Left lobe of liver (tissue), 2 donors: ENCODE results near the gene NIPSNAP3A. TPM values are rescaled to one million over a fixed set of nuclear protein-coding genes. Genes with fewer than 3 reads are reported as not detected.
"Not testable (repeated sequence)": the region's sequence is repeated elsewhere in the genome, so short reads cannot be mapped to it uniquely, and the experiment has no call there.

Experiments
- ATAC-seq: fragments of 200-7000 bp; cut with Tn5 transposase; one replicate; pipeline ENCODE4 v1.9.1; 2020; ENCODE audit warnings: mild to moderate bottlenecking, moderate library complexity
- DNase-seq: peaks from one replicate; pipeline ENCODE4 v3.0.0-alpha.2; 2020; ENCODE audit warnings: low spot score
- total RNA-seq: library from RNA; stranded (reverse); gene quantifications from one replicate; pipeline ENCODE4 v1.2.1, GENCODE V29; 2021
- donor health status: DM: no; HTN: no; CAD: no; lungs with moderate emphysema.
- donor health status: DM: no; HTN: yes; CAD: no.

NIPSNAP3A gene
- total RNA-seq = 18.4 TPM

DNA sequence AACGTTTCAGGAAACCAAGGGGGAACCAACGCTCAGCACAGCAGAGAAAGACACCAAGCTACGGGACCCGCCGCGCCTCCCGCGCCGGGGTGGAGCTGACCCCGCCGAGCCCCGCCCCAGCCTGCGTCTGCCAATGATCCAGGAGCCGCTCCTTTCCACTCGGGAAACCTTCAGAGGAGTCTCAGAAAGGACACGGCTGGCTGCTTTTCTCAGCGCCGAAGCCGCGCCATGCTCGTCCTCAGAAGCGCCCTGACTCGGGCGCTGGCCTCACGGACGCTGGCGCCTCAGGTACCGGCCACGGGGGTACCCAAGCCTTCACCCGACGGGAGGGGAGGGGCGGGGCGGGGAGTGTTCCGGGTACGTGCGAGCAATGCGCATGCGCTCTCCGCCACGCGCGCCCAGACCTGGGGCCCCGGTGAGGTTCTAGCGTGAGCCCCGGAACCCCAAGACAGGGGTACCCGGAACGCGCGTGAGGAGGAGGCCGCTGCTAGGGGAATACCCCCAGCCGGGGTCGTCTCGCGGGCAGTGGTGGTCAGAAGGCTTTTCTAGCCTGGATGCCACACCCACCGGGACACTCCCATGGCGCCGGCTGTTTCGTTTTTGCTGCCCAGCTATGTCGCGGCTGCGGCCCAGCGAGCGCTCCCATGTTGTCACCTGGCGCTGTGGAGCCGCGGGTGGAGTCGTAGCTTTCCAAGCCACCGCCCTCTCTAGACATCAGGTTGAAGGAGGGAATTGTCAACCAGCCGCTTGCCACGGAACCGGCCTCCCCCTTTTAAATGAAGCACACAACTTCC, at the start of gene NIPSNAP3A:
TSS of gene NIPSNAP3A (plus strand) at position 119 of the 794 bp plus-strand sequence. CDS start at position 229, 110 bp downstream.
- peak; percentile 89 for ATAC-seq
- peak; percentile 92 for DNase-seq

DNA sequence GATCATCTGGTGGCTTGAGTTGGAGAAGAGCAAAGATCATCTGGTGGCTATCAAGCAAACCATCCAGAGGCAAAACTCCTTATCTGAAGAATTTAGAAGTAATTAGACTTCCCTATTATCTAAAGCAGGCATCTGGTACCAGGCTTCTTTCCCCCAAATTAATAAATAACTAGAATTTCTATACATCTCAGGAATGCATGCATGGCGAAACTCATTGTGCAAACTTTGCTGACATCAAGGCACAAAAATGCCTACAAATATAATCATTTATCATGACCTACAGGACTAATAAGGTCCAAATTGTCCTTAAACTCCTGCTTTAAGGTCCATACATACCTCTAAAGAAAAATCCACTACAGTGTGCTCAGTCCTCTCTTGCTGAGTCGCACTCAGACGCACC, 47.2 kb upstream of the NIPSNAP3A start:
- DNase-seq (no peak), ATAC-seq (no peak)

DNA sequence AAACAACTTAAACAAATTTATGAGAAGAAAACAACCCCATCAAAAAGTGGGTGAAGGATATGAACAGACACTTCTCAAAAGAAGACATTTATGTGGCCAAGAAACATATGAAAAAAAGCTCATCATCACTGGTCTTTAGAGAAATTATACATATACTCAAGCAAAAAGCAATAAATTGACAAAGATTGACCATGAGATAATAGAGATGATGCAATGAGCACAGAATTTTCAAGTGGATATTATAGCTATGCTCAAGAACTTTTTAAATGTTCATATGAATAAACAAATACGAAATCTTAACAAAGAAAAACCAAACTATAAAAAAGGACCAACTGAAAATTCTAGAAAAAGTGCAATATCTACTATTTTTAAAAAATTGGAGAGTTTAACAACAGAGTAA, 38.7 kb upstream of the NIPSNAP3A start:
- DNase-seq = not testable (repeated sequence)

DNA sequence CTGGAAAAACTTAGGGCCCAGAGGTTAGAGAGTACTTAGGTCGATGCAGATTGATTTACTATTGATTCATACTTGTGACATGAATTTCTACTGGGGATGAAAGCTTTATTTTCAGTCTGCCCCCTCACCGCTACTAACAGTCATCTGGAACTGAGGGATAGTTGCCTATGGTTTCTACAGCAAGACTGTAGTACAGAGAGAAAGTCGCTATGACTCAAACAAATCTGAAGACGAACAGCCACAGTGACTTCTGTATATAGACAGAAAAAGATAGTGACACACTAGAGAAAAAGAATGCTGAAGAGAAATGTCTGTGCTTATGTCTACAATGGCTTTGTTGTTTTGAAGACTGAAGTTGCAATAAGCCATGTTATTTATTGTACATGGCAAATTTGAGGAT, 35.9 kb upstream of the NIPSNAP3A start:
- DNase-seq = no peak
- ATAC-seq = no peak

More for the DNA sequence above, 38.7 kb upstream of the NIPSNAP3A start:
- not testable (repeated sequence) for ATAC-seq

DNA sequence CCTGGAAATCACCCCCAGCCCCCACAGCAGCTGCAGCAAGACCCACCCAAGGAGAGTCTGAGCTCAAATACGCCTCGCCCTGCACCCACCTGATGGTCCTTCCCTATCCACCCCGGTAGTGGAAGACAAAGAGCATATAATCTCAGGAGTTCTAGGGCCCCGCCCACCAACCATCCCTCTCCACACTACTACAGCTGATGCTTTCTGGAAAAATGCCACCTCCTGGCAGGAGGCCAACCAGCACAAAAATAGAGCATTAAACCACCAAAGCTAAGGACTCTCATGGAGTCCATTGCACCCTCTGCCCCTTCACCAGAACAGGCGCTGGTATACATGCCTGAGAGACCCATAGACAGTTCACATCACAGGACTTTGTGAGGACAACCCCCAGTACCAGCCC, 22.5 kb upstream of the NIPSNAP3A start:
- DNase-seq = no peak
- no peak for ATAC-seq

DNA sequence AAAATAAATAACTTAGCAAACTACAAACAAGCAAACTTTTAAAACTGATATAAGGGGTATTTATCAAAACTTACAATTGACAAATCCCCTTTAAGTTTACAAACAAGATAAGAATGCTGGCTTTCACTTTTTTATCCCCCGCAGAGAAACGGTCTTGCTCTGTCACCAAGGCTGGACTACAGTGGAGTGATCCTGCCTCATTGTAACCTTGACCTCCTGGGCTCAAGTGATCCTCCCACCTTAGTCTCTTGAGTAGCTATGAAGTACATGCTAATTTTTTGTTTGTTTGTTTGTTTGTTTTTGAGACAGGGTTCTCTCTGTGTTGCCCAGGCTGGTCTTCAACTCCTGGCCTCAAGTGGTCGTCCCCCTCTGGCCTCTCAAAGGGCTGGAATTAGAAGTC, 9.0 kb upstream of the NIPSNAP3A start:
- ATAC-seq (no peak), DNase-seq (no peak)

DNA sequence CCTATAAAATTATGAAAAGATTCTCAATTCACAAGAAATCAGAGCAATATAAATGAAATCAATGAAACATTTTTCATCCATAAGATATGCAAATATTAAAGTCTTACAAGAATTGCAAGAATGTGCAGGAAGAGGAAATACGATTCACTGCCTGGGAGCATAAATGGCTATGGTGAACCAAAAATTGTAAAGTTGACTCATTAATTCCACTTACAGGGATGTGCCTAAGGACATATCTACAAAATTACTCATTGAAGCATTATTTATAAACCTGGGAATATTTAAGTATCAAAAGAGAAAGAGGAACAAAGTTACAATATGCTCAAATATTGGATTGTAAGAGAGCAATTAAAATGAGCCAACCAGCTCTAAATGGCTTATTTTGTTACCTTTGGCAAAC, 6.9 kb upstream of the NIPSNAP3A start:
- DNase-seq (no peak), ATAC-seq (no peak)

DNA sequence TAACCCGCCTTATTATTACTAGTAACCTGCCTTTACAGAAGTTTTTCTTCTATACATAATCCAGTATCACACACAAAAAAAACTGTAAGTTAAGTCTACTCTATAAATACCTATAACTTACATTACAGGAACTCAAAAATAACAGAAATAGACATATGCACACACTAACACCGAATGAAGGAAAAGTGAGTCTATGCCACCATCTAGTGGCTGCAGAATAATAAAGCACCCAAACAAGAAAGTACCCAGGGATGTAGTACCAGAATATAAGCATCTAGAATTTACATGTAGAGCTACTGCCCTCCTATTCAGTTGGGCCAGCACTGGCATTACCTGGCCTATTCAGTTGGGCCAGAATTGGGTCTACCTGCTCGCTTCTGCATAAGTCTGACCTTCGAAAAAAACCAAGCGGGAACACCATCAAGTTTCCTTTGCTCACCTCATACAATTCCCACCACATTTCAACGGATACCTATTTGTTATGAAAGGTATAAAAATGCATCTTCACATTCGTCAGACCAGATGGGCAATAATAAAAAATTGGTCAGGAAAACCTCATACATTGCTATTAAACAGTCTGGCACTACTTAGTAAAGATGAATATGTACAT, 4.0 kb upstream of the NIPSNAP3A start:
- DNase-seq (no peak), ATAC-seq (peak; percentile 38)

DNA sequence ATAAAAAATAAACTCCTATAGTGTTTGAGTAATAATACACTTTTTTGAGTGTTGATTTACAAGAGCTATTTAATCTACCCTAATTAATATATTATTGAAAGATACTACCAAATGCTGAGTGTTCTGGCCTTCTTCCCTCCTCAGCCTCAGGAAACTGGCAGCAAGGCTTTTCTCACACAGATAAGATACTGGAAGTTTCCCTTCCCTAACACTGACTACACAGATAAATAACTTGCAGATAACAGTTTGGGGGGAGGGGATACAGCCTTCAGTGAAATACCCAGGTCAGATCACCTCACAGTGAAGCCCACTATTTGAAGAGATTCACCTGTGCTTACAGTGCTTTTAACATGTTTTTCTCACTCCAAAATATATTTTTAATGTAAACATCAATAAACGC, 1.6 kb upstream of the NIPSNAP3A start:
- no peak for DNase-seq
- ATAC-seq = no peak

DNA sequence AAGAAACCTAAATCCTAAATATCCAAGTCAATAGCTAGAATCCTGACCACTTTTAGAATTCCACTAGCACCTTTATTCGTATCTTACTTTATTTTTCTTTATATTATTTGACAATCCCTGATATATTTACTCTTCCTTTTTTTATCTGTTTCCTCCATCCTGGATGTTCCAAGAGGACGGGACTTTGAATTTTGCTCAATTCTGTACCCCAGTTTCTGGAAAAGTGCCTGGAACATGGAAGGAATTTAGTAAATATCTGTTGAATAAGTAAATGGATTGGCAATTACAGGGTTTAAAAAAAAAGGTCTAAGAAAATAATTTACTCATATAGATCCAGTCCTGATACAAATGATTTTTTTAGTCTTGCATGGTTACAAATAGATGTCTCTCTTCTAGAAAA, 1.2 kb upstream of the NIPSNAP3A start:
- peak; percentile 2 for ATAC-seq
- peak; percentile 56 for DNase-seq

DNA sequence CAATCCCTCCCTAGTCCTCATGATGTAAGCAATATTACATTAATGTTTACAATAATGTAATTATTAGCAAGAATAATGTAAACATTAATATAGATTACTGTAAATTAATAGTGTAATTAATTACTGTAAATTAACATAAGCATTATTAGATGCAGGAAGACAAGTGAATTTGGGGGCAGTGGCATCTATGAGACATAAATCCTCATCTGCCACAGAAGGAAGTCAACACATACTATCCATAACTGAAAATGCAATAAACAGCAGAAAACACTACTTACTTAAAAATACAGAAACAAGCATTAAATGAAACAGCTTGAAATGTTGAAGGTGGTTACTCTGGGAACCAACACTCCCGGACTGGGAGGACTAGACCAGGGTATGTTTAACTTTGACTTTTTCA, 685 bp upstream of the NIPSNAP3A start:
- DNase-seq (no peak), ATAC-seq (no peak)

DNA sequence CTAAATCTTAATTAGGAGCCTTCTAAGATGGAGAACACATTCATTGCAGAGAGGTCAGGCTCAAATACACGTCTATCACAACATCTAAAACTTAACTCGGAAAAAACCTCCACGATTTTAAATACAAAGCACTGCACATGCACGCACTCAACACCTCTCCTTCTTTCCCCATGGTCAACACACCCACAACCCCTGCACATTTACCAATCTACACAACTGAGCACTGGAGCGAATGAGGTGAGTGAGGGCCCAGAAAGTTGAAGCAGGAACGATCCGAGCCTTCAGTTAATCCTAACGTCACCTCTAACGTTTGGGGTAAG, 278 bp upstream of the NIPSNAP3A start:
- DNase-seq (no peak), ATAC-seq (peak; percentile 40)

DNA sequence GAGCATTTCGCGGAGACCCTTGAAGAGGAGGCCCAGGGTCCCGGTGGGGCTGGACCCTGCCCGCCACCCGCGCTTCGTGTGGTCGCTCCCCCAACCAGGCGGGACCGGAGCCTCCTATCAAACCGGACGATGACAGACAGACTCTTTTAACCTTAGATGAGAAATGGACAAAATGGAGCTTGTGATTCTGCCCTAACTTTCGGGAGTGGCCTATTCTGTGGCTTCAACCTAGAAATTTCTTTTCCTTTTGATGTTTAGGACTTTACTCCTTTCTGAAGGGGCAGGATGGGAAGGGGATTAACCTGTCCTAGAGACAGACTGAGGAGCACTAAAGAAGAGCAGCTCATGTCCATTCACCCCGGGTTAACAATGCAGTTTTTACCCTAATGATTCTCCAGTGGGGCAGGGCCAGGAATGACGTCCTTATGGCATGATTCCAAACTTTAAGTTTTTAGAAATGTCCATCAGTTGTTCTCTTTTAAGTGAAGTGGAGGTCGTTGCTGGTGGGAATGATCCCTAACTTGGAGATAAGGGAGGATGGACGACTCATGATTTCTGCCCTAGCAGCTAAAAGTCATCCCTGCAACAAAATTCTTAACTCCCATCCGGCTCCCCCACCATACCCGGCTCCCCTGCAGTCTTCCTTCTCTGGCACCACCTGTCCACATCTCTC, 1.0 kb downstream of the NIPSNAP3A start:
- ATAC-seq (no peak), DNase-seq (no peak)

DNA sequence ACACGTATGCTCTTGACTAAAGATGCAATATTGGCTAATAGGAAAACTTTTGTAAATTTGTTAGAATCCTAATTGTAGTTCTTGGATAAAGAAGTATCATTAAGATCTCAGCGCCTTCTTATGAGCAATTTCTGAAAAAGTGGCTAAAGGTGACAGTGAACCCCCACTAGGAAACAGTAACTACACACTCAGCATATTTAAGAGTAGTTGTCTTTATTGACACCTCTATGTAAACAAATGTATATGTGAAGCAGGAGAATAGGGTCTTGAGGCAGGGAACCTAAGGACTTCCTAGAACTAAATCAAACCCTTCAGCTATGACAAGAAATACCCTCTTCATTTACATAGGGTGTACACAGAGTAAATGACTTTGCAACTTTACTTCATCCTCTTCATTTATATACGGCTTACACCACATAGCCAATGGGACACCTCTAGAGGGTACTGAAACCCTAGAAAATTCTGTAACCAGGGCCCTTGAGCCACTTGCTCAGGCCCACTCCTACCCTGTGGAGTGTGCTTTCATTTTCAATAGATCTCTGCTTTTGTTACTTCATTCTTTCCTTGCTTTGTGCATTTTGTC, 2.8 kb downstream of the NIPSNAP3A start:
- DNase-seq = no peak
- ATAC-seq = no peak

DNA sequence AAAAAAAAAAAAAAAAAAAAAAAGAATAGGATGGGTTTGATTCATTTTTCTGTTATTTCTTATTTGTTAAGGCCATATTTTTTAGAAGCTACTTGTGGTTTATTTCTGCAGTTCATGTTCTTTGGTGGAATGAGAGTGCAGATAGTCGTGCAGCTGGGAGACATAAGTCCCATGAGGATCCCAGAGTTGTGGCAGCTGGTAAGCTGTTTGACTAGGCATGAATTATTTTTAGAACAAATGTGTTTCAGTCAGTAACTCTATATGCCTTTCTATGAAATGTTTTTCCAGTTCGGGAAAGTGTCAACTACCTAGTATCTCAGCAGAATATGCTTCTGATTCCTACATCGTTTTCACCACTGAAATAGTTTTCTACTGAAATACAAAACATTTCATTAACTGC, 11.5 kb downstream of the NIPSNAP3A start:
- DNase-seq (no peak), ATAC-seq (no peak)

DNA sequence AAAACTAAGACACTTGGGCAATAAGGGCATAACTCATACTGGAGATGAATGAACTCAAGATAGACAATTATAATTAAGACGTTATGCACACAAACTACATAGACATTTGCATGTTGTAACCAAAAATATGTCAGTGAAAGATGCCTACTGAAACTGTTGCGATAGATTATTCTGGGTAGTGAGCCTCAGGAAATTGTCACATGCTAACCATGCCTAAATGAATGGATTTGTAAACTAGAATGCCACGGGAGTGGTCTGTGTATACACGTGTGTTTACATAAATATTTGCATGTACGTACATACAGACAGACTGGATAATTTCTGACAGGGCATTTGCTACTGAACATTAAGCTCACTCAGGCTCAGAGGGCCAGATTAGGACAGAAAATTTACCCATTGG, 17.7 kb downstream of the NIPSNAP3A start:
- ATAC-seq = no peak
- DNase-seq = no peak

DNA sequence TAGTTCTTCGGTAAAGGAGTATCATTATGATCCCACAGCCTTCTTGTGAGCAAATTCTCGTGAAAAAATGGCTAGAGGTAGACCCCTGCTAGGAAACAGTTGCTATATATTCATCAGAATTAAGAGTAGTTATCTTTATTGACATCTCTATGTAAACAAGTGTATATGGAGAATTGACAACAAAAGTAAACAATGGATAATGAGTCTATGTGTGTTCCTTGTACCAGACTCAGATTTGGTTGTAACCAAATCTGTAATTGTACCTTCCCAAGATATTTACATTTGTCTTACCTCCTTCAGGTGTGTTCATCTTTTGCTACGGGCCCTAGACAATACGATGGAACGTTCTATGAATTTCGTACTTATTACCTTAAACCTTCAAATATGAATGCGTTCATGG, 18.5 kb downstream of the NIPSNAP3A start:
- ATAC-seq (no peak), DNase-seq (no peak)

DNA sequence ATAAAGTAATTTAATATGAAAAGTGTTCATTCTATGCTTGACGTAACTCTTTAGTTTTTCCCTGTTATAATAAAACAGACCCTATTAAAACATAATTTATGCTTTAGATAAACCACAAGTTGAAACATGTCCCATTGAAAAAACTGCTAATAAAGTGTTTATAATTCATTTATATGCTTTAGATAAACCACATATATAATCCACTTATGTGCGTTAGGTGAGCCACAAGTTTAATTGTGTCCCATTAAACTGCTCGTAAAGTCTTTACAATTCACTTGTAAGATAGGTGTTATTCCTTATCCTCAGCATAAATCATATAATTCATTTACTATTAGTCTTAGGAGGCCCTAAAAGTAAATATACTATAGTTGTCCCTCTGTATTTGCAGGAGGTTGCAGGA, 20.0 kb downstream of the NIPSNAP3A start:
- ATAC-seq (no peak), DNase-seq (no peak)

DNA sequence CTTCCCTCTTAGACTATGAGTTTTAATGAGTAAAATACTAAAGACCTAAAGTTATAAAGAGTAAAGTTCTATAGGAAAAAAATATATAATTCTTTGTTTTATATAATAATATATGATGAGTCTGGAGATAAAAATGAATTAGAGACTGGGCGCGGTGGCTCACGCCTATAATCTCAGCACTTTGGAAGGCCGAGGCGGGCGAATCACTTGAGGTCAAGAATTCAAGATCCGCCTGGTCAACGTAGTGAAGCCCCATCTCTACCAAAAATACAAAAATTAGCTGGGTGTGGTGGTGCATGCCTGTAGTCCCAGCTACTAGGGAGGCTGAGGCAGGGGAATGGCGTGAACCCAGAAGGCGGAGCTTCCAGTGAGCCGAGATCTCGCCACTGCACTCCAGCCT, 21.5 kb downstream of the NIPSNAP3A start:
- ATAC-seq, DNase-seq: not testable (repeated sequence)

DNA sequence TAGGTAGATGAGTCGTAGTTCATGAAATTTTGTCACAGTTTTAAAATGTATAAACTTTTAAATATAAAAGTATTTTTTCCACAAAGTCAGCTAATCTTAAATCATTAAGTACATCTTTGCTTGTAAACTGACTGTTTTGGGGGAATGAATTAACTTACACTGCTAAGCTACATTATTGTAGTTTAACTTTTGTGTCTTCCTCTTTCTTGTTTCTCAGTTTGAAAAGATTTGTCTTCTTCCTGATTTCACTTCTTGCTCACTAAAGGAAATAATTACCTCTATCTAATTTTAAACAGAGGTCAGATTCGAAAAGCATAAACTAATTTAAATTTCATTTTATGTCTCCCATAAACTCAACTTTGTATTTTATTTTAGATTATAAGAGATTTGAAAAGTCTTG, 22.2 kb downstream of the NIPSNAP3A start:
- ATAC-seq = no peak
- DNase-seq = no peak

DNA sequence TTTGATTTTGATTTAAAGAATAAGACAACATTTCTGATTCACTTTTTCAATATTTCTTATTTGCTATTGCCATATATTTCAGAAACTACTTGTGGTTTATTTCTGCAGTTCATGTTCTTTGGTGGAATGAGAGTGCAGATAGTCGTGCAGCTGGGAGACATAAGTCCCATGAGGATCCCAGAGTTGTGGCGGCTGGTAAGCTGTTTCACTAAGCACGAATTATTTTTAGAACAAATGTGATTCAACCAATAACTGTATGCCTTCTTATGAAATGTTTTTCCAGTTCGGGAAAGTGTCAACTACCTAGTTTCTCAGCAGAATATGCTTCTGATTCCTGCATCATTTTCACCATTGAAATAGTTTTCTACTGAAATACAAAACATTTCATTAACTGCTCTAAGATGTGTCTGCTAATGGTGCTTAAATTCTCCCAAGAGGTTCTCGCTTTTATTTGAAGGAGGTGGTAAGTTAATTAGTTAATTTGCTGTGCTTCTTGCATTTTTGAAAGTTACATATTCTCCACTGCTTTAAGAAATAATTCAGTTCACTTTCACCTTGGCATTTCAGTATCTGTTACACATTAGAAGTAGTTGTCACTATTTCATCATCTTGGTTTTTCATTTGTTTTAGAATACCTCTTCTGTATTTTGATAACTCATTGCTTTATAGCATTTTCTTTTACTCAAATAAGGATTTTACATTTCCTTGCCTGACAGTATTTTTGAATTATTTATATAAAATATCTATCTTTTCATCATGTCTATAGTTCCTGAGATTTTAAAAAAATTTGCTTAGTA, 25.4 kb downstream of the NIPSNAP3A start:
- ATAC-seq (no peak), DNase-seq (no peak)
